Astrocyte of the cerebellum (primary cell): ENCODE measurements around the gene RGS6.

ENCODE experiments used
- DNase-seq: peaks from one replicate; pipeline ENCODE4 v3.0.0-alpha.2; 2011; ENCODE audit warnings: low read depth
- H3K4me3 ChIP-seq: 2 replicates; pipeline ENCODE4 v1.5.1; 2011; ENCODE audit warnings: mild to moderate bottlenecking, low read depth, low read length, moderate library complexity
- CTCF ChIP-seq: IDR thresholded peaks from 2 replicates; pipeline ENCODE4 v1.5.1; 2012; ENCODE audit warnings: low read length, low read depth, moderate library complexity, mild to moderate bottlenecking; ENCODE audit errors: missing control alignments
- in situ Hi-C: cut with HindIII; loops from 2 replicates; pipeline ENCODE4 v1.10.0; 2017; ENCODE audit warnings: low sequenced_read_pairs

RGS6 gene

GRCh38 chr14:71905031-71905430 lies 27.2 kb upstream of the RGS6 start:
- TF ChIP-seq CTCF: no peak
- no peak for DNase-seq
- no peak overlapping the region for H3K4me3 ChIP-seq
- in situ Hi-C loops: no loop called here

- no peak overlapping the region for H3K4me3 ChIP-seq
- no peak for TF ChIP-seq CTCF
- in situ Hi-C loops: no loop called here
- no peak for DNase-seq
Measured at GRCh38 chr14:71905860-71906259, 26.4 kb upstream of the RGS6 start.

GRCh38 chr14:71907793-71908515 lies 24.3 kb upstream of the RGS6 start:
- in situ Hi-C loops: no loop called here
- no peak overlapping the region for H3K4me3 ChIP-seq
- no peak for TF ChIP-seq CTCF
- no peak for DNase-seq

GRCh38 chr14:71911669-71912068 lies 20.6 kb upstream of the RGS6 start:
- in situ Hi-C loops: no loop called here
- TF ChIP-seq CTCF: no peak
- H3K4me3 ChIP-seq: no peak overlapping the region
- DNase-seq: no peak

GRCh38 chr14:71913342-71913741 lies 18.9 kb upstream of the RGS6 start:
- H3K4me3 ChIP-seq: no peak overlapping the region
- in situ Hi-C loops: no loop called here
- no peak for TF ChIP-seq CTCF

GRCh38 chr14:71918955-71919354 lies 13.3 kb upstream of the RGS6 start:
- no peak for TF ChIP-seq CTCF
- H3K4me3 ChIP-seq: no peak overlapping the region
- DNase-seq: no peak
- in situ Hi-C loops: no loop called here

More at GRCh38 chr14:71913342-71913741, 18.9 kb upstream of the RGS6 start:
- no peak for DNase-seq
